IMR-90 (cell line): ENCODE measurements around the gene NOP9. TPM values are rescaled to one million over a fixed set of nuclear protein-coding genes. Genes with fewer than 3 reads are reported as not detected.

ENCODE experiments used
- ATAC-seq: fragments of 200-7000 bp; cut with Tn5 transposase; 2 replicates; pipeline ENCODE4 v1.9.1; 2020; ENCODE audit warnings: low read depth, mild to moderate bottlenecking, moderate library complexity
- BruUV-seq: library from RNA; stranded (reverse); fragments of 400-500 nt; replicated peaks from 2 replicates; lab custom pipeline; 2021; lab: Mats Ljungman, UMichigan
- CTCF ChIA-PET: fragments of 300-600 bp; formaldehyde crosslinking; extraction: SDS; loops from one replicate; lab custom pipeline; 2021; ENCODE audit warnings: antibody characterized with exemption; lab: Yijun Ruan, JAX
- POLR2A ChIA-PET: fragments of 300-600 bp; sonication (Branson Sonifier 250); formaldehyde crosslinking; loops from one replicate; lab custom pipeline; 2022; ENCODE audit warnings: antibody characterized with exemption; ENCODE audit not compliant: unreplicated experiment; lab: Charles Lee
- DNase-seq: peaks from one replicate; pipeline ENCODE4 v3.0.0; 2013
- H2AFZ ChIP-seq: replicated peaks from 2 replicates; pipeline ENCODE3; 2013; ENCODE audit warnings: low read length, mild to moderate bottlenecking; ENCODE audit not compliant: poor library complexity
- H2AK5ac ChIP-seq: 2 replicates; pipeline ENCODE4 v1.6.1; 2013; ENCODE audit warnings: low read depth, low read length, inconsistent platforms
- H2AK9ac ChIP-seq: replicated peaks from 2 replicates; pipeline ENCODE3; 2013; ENCODE audit warnings: mild to moderate bottlenecking, low read depth, low read length, moderate library complexity; ENCODE audit not compliant: poor library complexity
- H2BK120ac ChIP-seq: 2 replicates; pipeline ENCODE4 v1.6.1; 2013; ENCODE audit warnings: low read depth, low read length, inconsistent platforms
- H2BK15ac ChIP-seq: 3 replicates; pipeline ENCODE4 v1.6.1; 2013; ENCODE audit warnings: low read depth, low read length, inconsistent platforms
- H2BK20ac ChIP-seq: 2 replicates; pipeline ENCODE4 v1.6.1; 2013; ENCODE audit warnings: low read depth, mild to moderate bottlenecking, inconsistent platforms, low read length, moderate library complexity
- H2BK5ac ChIP-seq: 2 replicates; pipeline ENCODE4 v1.6.1; 2013; ENCODE audit warnings: mild to moderate bottlenecking, low read depth, low read length, inconsistent platforms; ENCODE audit not compliant: poor library complexity, severe bottlenecking
- H3K14ac ChIP-seq: replicated peaks from 2 replicates; pipeline ENCODE4 v1.6.1; 2013; ENCODE audit warnings: low read depth, low read length, inconsistent platforms
- H3K18ac ChIP-seq: 2 replicates; pipeline ENCODE4 v1.6.1; 2013; ENCODE audit warnings: low read depth, low read length, control low read depth
- H3K23ac ChIP-seq: 2 replicates; pipeline ENCODE4 v1.6.1; 2013; ENCODE audit warnings: low read depth, low read length, inconsistent platforms
- H3K27ac ChIP-seq: 2 replicates; pipeline ENCODE4 v1.5.1; 2013; ENCODE audit warnings: mild to moderate bottlenecking, control low read depth, low read length; ENCODE audit not compliant: insufficient read depth
- H3K27me3 ChIP-seq: 2 replicates; pipeline ENCODE4 v1.6.1; 2013; ENCODE audit warnings: low read length; ENCODE audit not compliant: control insufficient read depth, insufficient read depth
- H3K36me3 ChIP-seq: 2 replicates; pipeline ENCODE4 v1.6.1; 2013; ENCODE audit warnings: low read length, mixed read lengths; ENCODE audit not compliant: control insufficient read depth, insufficient read depth
- H3K4ac ChIP-seq: 2 replicates; pipeline ENCODE4 v1.6.1; 2013; ENCODE audit warnings: low read depth, low read length, inconsistent platforms
- H3K4me1 ChIP-seq: 2 replicates; pipeline ENCODE4 v1.6.1; 2013; ENCODE audit warnings: low read length, mixed read lengths; ENCODE audit not compliant: control insufficient read depth, insufficient read depth
- H3K4me2 ChIP-seq: 2 replicates; pipeline ENCODE4 v1.6.1; 2013; ENCODE audit warnings: low read depth, mild to moderate bottlenecking, control low read depth, low read length, moderate library complexity
- H3K4me3 ChIP-seq: 2 replicates; pipeline ENCODE4 v1.5.1; 2013; ENCODE audit warnings: low read depth, mild to moderate bottlenecking, control low read depth, low read length, moderate library complexity; ENCODE audit not compliant: insufficient read depth
- H3K56ac ChIP-seq: 2 replicates; pipeline ENCODE4 v1.6.1; 2013; ENCODE audit warnings: low read length, inconsistent platforms; ENCODE audit not compliant: insufficient read depth; ENCODE audit errors: extremely low read depth
- H3K79me1 ChIP-seq, 2 experiments: 2 replicates each; pipeline ENCODE4 v1.6.1; 2013; ENCODE audit warnings: low read length in 2 of 2, inconsistent platforms in 1 of 2, low read depth in 1 of 2
- H3K9ac ChIP-seq: 2 replicates; pipeline ENCODE4 v1.6.1; 2013; ENCODE audit warnings: low read depth, low read length, control low read depth
- H3K9me1 ChIP-seq: 2 replicates; pipeline ENCODE4 v1.6.1; 2013; ENCODE audit warnings: low read length, inconsistent platforms; ENCODE audit not compliant: insufficient read depth
- H3K9me3 ChIP-seq: 2 replicates; pipeline ENCODE4 v1.6.1; 2013; ENCODE audit warnings: low read length; ENCODE audit not compliant: control insufficient read depth, insufficient read depth
- H4K20me1 ChIP-seq: 2 replicates; pipeline ENCODE4 v1.6.1; 2013; ENCODE audit warnings: low read length, inconsistent platforms; ENCODE audit not compliant: insufficient read depth
- H4K5ac ChIP-seq: 2 replicates; pipeline ENCODE4 v1.6.1; 2013; ENCODE audit warnings: mild to moderate bottlenecking, low read depth, low read length, control low read depth
- H4K8ac ChIP-seq, 2 experiments: 2 replicates each; pipeline ENCODE4 v1.6.1; 2013; ENCODE audit warnings: low read depth in 2 of 2, low read length in 2 of 2, control low read depth in 1 of 2, inconsistent platforms in 1 of 2
- H4K91ac ChIP-seq: 2 replicates; pipeline ENCODE4 v1.6.1; 2013; ENCODE audit warnings: low read depth, low read length, inconsistent platforms; ENCODE audit not compliant: insufficient read depth
- BHLHE40 ChIP-seq: fragments of 150-350 bp; IDR thresholded peaks from 2 replicates; pipeline ENCODE4 v1.6.1; 2016; ENCODE audit warnings: mild to moderate bottlenecking, low read depth, low read length
- CEBPB ChIP-seq: IDR thresholded peaks from 2 replicates; pipeline ENCODE4 v1.6.1; 2012; ENCODE audit warnings: low read depth, low read length, improper control_type of control experiment
- CHD1 ChIP-seq: IDR thresholded peaks from 2 replicates; pipeline ENCODE4 v1.6.1; 2012; ENCODE audit warnings: low read depth, low read length, improper control_type of control experiment
- CTCF ChIP-seq: conservative IDR thresholded peaks from 2 replicates; pipeline ENCODE4 v1.5.1; 2012; ENCODE audit warnings: mild to moderate bottlenecking, low read depth, low read length, improper control_type of control experiment
- FOS ChIP-seq: fragments of 150-350 bp; IDR thresholded peaks from 2 replicates; pipeline ENCODE4 v1.6.1; 2016; ENCODE audit warnings: low read depth, low read length
- MAFK ChIP-seq: IDR thresholded peaks from 2 replicates; pipeline ENCODE4 v1.6.1; 2012; ENCODE audit warnings: low read depth, low read length, improper control_type of control experiment
- MXI1 ChIP-seq: IDR thresholded peaks from 2 replicates; pipeline ENCODE4 v1.6.1; 2012; ENCODE audit warnings: low read depth, mild to moderate bottlenecking, low read length, moderate library complexity, borderline replicate concordance
- NFE2L2 ChIP-seq: fragments of 150-350 bp; IDR thresholded peaks from 2 replicates; pipeline ENCODE4 v1.6.1; 2016; ENCODE audit warnings: low read depth, mild to moderate bottlenecking, low read length
- RAD21 ChIP-seq: IDR thresholded peaks from 2 replicates; pipeline ENCODE4 v1.6.1; 2012; ENCODE audit warnings: low read length, improper control_type of control experiment
- RCOR1 ChIP-seq: IDR thresholded peaks from 2 replicates; pipeline ENCODE4 v1.6.1; 2012; ENCODE audit warnings: mild to moderate bottlenecking, low read length, improper control_type of control experiment; ENCODE audit not compliant: insufficient replicate concordance
- RFX5 ChIP-seq: IDR thresholded peaks from 2 replicates; pipeline ENCODE4 v1.8.0; 2012; ENCODE audit warnings: low read depth, mild to moderate bottlenecking, low read length, moderate library complexity
- SMC3 ChIP-seq: fragments of 150-350 bp; IDR thresholded peaks from 2 replicates; pipeline ENCODE4 v1.6.1; 2016; ENCODE audit warnings: low read depth, mild to moderate bottlenecking, antibody characterized with exemption, low read length, moderate library complexity
- WGBS, 2 experiments: methylation state at CpG; one replicate each; pipeline versions ENCODE4 v1.1.5 to v1.1.7; 2013; ENCODE audit warnings: missing lambda C conversion rate in 2 of 2; ENCODE audit not compliant: insufficient read length in 1 of 2; ENCODE audit errors: extremely low coverage in 2 of 2; 5-methylcytosine and 5-hydroxymethylcytosine counted together
- dilution Hi-C: fragments of 300-500 bp; cut with HindIII; formaldehyde crosslinking; loops from one replicate; pipeline ENCODE4 v1.14.3; 2018; ENCODE audit warnings: low sequenced_read_pairs; ENCODE audit not compliant: unreplicated experiment
- in situ Hi-C: fragments of 300-500 bp; cut with MboI; formaldehyde crosslinking; loops from 3 replicates; pipeline ENCODE4 v1.14.3; 2019; ENCODE audit warnings: low sequenced_read_pairs, inconsistent platforms, mixed read lengths
- intact Hi-C: fragments of 100-400 bp; cut with micrococcal nuclease; formaldehyde crosslinking; loops from 2 replicates; pipeline ENCODE4 v1.10.0; 2022
- polyA plus RNA-seq, 3 experiments: library from polyadenylated mRNA; depleted of rRNA; stranded (reverse); fragments of >200 nt; gene quantifications; 2 replicates each; pipeline ENCODE4 v1.2.3, GENCODE V29; 2012; ENCODE audit warnings: low replicate concordance in 1 of 3
- total RNA-seq: library from RNA; depleted of rRNA; stranded (reverse); fragments of >200 nt; gene quantifications from 2 replicates; pipeline ENCODE4 v1.2.3, GENCODE V29; 2012
- TF ChIP-seq, protein P1 (sequence below): fragments of 150-350 bp; IDR thresholded peaks from 2 replicates; pipeline ENCODE4 v1.6.1; 2017; ENCODE audit warnings: mild to moderate bottlenecking, antibody characterized with exemption, low read length, low read depth
- TF ChIP-seq, protein P2 (sequence below): fragments of 150-350 bp; IDR thresholded peaks from 2 replicates; pipeline ENCODE4 v1.6.1; 2016; ENCODE audit warnings: low read depth, mild to moderate bottlenecking, low read length, moderate library complexity, borderline replicate concordance

NOP9 gene
- total and polyA plus RNA-seq, 2 of the 4 experiments (the other 2 are of a cell fraction), result 11.8 to 25.8 TPM

- Histone ChIP-seq H2AK5ac (no peak overlapping the region), H3K14ac (no peak overlapping the region), H3K56ac (no peak overlapping the region), H3K9me1 (0 out of 2 replicates have a peak, but pooled peaks cover 1% of the 10 kb centered on the region), H3K18ac (no peak overlapping the region), H3K79me1 (peaks cover under 1 to 11% of the 10 kb centered on the region in 2 experiments), H2AFZ (no peak overlapping the region), H3K4me3 (no peak overlapping the region), H3K9ac (no peak overlapping the region), H4K8ac (no peak overlapping the region), H3K27ac (no peak overlapping the region), H4K91ac (no peak overlapping the region), H3K4me1 (0 out of 2 replicates have a peak, but pooled peaks cover 3% of the 10 kb centered on the region), H2BK120ac (no peak overlapping the region), H3K36me3 (peaks cover 29% of the 10 kb centered on the region), H3K4ac (no peak overlapping the region), H3K4me2 (no peak overlapping the region), H4K20me1 (no peaks in the 10 kb centered on the region), H3K9me3 (no peaks in the 10 kb centered on the region), H4K5ac (no peak overlapping the region), H2BK5ac (no peak overlapping the region), H2BK20ac (no peak overlapping the region), H2BK15ac (no peak overlapping the region), H3K23ac (no peak overlapping the region), H2AK9ac (peak overlapping the region; percentile 47), H3K27me3 (no peaks in the 10 kb centered on the region)
- DNase-seq (no peak), ATAC-seq (no peak)
- TF ChIP-seq FOS (no peak), MAFK (no peak), CTCF (no peak), NFE2L2 (no peak), RFX5 (no peak), CEBPB (no peak), RCOR1 (no peak), MXI1 (no peak), RAD21 (no peak), BHLHE40 (no peak), CHD1 (no peak), SMC3 (no peak)
- TF ChIP-seq, protein P1, sequence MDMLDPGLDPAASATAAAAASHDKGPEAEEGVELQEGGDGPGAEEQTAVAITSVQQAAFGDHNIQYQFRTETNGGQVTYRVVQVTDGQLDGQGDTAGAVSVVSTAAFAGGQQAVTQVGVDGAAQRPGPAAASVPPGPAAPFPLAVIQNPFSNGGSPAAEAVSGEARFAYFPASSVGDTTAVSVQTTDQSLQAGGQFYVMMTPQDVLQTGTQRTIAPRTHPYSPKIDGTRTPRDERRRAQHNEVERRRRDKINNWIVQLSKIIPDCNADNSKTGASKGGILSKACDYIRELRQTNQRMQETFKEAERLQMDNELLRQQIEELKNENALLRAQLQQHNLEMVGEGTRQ, result no peak
- TF ChIP-seq, protein P2, sequence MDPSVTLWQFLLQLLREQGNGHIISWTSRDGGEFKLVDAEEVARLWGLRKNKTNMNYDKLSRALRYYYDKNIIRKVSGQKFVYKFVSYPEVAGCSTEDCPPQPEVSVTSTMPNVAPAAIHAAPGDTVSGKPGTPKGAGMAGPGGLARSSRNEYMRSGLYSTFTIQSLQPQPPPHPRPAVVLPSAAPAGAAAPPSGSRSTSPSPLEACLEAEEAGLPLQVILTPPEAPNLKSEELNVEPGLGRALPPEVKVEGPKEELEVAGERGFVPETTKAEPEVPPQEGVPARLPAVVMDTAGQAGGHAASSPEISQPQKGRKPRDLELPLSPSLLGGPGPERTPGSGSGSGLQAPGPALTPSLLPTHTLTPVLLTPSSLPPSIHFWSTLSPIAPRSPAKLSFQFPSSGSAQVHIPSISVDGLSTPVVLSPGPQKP, result no peak
- intact Hi-C loops (no loop called here), in situ Hi-C loops (no loop called here), dilution Hi-C loops (no loop called here)
- ChIA-PET CTCF (no interaction called here), POLR2A (no interaction called here)
- BruUV-seq, result no TSS peak
- WGBS, 2 experiments, result 85% methylated on average over 7 of the region's 18 CpGs; no CpG with 5 or more reads in 1 of the 2 experiments
Observed at GRCh38 chr14:24266344-24267244, 33.1 kb upstream of the NOP9 start.
